Lower leg skin (tissue), 4 donors: Measurements from ENCODE around the gene ARL5C. TPM values are rescaled to one million over a fixed set of nuclear protein-coding genes. Genes with fewer than 3 reads are reported as not detected.

ENCODE experiments used
- DNase-seq, 2 donors: peaks; one replicate each; pipeline ENCODE4 v3.0.0-alpha.2; 2019; ENCODE audit warnings: low spot score in 2 of 2
- H3K4me3 ChIP-seq: fragments of 200-600 bp; sonication (generic); 2 replicates; pipeline ENCODE4 v1.5.1; 2017; ENCODE audit warnings: mild to moderate bottlenecking, low read depth; ENCODE audit not compliant: poor library complexity, severe bottlenecking
- CTCF ChIP-seq, 3 donors: fragments of 450-650 bp; IDR thresholded peaks; one replicate each; pipeline ENCODE4 v1.5.1; 2016; ENCODE audit warnings: antibody characterized with exemption in 3 of 3, mild to moderate bottlenecking in 3 of 3, moderate library complexity in 2 of 3
- POLR2A ChIP-seq, 2 donors: fragments of 450-650 bp; IDR thresholded peaks; one replicate each; pipeline ENCODE4 v1.6.1; 2016 to 2017; ENCODE audit warnings: antibody characterized with exemption in 2 of 2, mild to moderate bottlenecking in 1 of 2, moderate library complexity in 1 of 2
- WGBS, 2 donors: methylation state at CpG; one replicate each; pipeline ENCODE4 v1.1.5; 2018; 5-methylcytosine and 5-hydroxymethylcytosine counted together
- intact Hi-C: fragments of 100-400 bp; cut with DNase I; formaldehyde crosslinking; loops from one replicate; pipeline ENCODE4 v1.15.0; 2023; ENCODE audit warnings: low total_unique reads
- total RNA-seq, 4 donors: library from RNA; depleted of rRNA; stranded (reverse); fragments of >200 nt; gene quantifications; one replicate each; pipeline ENCODE4 v1.1.0, GENCODE V29; 2016

ARL5C gene
- total RNA-seq, 4 donors from 2014 or later = not detected

DNA sequence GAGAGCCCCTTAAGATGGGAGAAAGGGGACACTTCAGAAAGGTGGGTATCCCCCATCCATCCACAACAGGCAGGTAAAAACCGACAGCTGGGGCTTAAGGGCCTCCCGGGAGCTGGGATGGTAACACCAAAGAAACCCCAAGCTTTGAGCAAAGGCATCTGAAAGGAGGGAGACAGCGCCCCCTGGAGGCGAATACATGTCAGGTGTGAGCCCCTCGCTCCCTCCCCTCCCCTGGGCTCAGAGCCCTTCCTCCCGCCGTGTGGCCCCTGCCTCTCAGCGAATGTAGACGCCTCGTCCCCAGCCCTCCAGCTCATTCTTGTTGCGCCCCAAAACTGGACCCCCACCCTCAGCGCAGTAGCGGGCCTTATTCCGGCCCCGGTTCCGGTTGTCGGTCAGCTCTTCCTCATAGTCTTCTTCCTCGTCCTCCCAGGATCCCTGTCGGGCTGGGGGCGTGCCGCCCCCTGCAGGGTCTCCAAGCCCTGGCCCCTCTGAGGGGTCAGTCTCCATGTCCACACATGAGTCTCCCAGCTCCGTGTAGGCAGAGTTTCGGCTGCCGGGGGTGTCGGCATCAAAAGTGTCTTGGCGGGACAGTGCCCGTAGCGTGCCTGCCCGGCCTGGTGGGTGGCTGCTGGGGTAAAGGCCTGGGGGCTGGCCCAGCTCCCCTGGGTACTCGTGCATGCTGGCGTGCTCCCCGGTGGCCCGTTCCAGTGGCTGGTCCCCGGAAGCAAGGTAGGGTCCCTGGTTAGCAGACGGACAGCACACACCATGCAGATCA, 9.1 kb upstream of the ARL5C start:
- TF ChIP-seq POLR2A (IDR thresholded peaks at IDR 0.05) (no peak), CTCF (IDR thresholded peaks at IDR 0.05) (peak in 1 of 3 donors; percentile 39)
- intact Hi-C loops = no loop called here
- no peak overlapping the region for H3K4me3 ChIP-seq
- peak in 1 of 2 donors; percentile 96 for DNase-seq
- WGBS, 2 donors = 57 to 63% methylated on average over 29 to 32 of the region's 35 CpGs

GRCh38 chr17:39173526-39174274, 7.7 kb upstream of the ARL5C start:
- no peak for TF ChIP-seq POLR2A (IDR thresholded peaks at IDR 0.05)
- TF ChIP-seq CTCF (IDR thresholded peaks at IDR 0.05) = no peak
- intact Hi-C loops = no loop called here
- no peak overlapping the region for H3K4me3 ChIP-seq
- 41 to 43% methylated on average over 10 of the region's 10 CpGs for WGBS, 2 donors
- DNase-seq = no peak

DNA sequence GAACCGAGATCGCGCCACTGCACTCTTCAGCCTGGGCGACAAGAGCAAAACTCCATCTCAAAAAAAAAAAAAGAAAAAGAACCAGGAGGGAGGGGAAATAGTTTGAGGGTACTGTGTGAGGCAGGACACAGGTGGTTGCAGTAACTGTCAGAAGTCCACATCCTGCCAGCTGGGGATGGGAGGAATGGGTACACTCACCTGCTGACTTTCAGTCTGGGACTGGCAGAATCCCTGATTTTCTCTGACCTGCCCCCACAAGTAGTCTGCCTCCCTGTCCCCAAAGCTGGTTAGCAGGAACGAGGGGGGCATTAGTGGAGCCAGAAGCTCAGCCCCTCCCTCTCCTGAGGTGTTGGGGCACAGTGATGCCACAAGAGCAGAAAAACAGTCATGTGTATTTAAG, 7.1 kb upstream of the ARL5C start:
- TF ChIP-seq CTCF (IDR thresholded peaks at IDR 0.05) (no peak), POLR2A (IDR thresholded peaks at IDR 0.05) (no peak)
- intact Hi-C loops = no loop called here
- DNase-seq = no peak
- H3K4me3 ChIP-seq = no peak overlapping the region
- WGBS, 2 donors = 60 to 67% methylated on average over 5 of the region's 5 CpGs

- no peak for DNase-seq
- H3K4me3 ChIP-seq = no peak overlapping the region
- 80 to 81% methylated on average over 5 of the region's 5 CpGs for WGBS, 2 donors
- TF ChIP-seq POLR2A (IDR thresholded peaks at IDR 0.05) (no peak), CTCF (IDR thresholded peaks at IDR 0.05) (no peak)
- intact Hi-C loops = no loop called here
Observed at GRCh38 chr17:39171933-39172332, 6.0 kb upstream of the ARL5C start.

GRCh38 chr17:39170558-39170957, 4.6 kb upstream of the ARL5C start:
- no peak overlapping the region for H3K4me3 ChIP-seq
- WGBS, 2 donors = 70 to 83% methylated on average over 6 of the region's 6 CpGs
- intact Hi-C loops = no loop called here
- no peak for TF ChIP-seq CTCF (IDR thresholded peaks at IDR 0.05)
- no peak for TF ChIP-seq POLR2A (IDR thresholded peaks at IDR 0.05)
- DNase-seq = no peak
